Lung (tissue), 12 donors: Measurements from ENCODE around the gene LMX1B. TPM values are rescaled to one million over a fixed set of nuclear protein-coding genes. Genes with fewer than 3 reads are reported as not detected.

Experiments used
- ATAC-seq: fragments of 200-7000 bp; cut with Tn5 transposase; one replicate; pipeline ENCODE4 v1.9.1; 2020; ENCODE audit warnings: moderate number of reproducible peaks; ENCODE audit not compliant: insufficient read depth, low FRiP score
- DNase-seq, 3 donors: peaks; one replicate each; pipeline ENCODE4 v3.0.0-alpha.2; 2013 to 2017
- H3K27ac ChIP-seq, 2 donors: one replicate each; pipeline ENCODE4 v1.5.1; 2013; ENCODE audit warnings: mild to moderate bottlenecking in 2 of 2, moderate library complexity in 2 of 2, control low read depth in 1 of 2, inconsistent platforms in 1 of 2, low read depth in 1 of 2, low read length in 1 of 2
- H3K27me3 ChIP-seq, 3 donors: one replicate each; pipeline ENCODE4 v1.5.1; 2013; ENCODE audit warnings: low read length in 2 of 3; ENCODE audit not compliant: control insufficient read depth in 3 of 3, insufficient read depth in 3 of 3
- H3K36me3 ChIP-seq, 4 donors: one replicate each; pipeline ENCODE4 v1.5.1; 2013; ENCODE audit warnings: low read length in 4 of 4, mild to moderate bottlenecking in 1 of 4, moderate library complexity in 1 of 4; ENCODE audit not compliant: control insufficient read depth in 4 of 4, insufficient read depth in 4 of 4
- H3K4me1 ChIP-seq, 5 donors: one replicate each; pipeline ENCODE4 v1.5.1; 2013; ENCODE audit warnings: low read length in 5 of 5, mild to moderate bottlenecking in 2 of 5, moderate library complexity in 1 of 5; ENCODE audit not compliant: control insufficient read depth in 5 of 5, insufficient read depth in 5 of 5
- H3K4me3 ChIP-seq: one replicate; pipeline ENCODE4 v1.5.1; 2013; ENCODE audit warnings: mild to moderate bottlenecking, control low read depth, moderate library complexity
- H3K9ac ChIP-seq, 2 donors: one replicate each; pipeline ENCODE4 v1.5.1; 2013; ENCODE audit warnings: low read length in 2 of 2, control low read depth in 1 of 2; ENCODE audit not compliant: insufficient read depth in 1 of 2
- H3K9me3 ChIP-seq, 4 donors: one replicate each; pipeline ENCODE4 v1.5.1; 2013; ENCODE audit warnings: low read length in 3 of 4, mild to moderate bottlenecking in 1 of 4, moderate library complexity in 1 of 4; ENCODE audit not compliant: control insufficient read depth in 4 of 4, insufficient read depth in 3 of 4
- CTCF ChIP-seq: IDR thresholded peaks from 2 replicates; pipeline ENCODE4 v1.5.1; 2012; ENCODE audit warnings: mild to moderate bottlenecking; ENCODE audit errors: control extremely low read depth, extremely low read depth
- WGBS, 2 donors: extraction: QIAGEN DNeasy Blood & Tissue Kit; methylation state at CpG; one replicate each; pipeline ENCODE4 v1.1.7; 2013; 5-methylcytosine and 5-hydroxymethylcytosine counted together
- polyA plus RNA-seq, 2 donors: library from polyadenylated mRNA; stranded (reverse); fragments of 200-250 nt; gene quantifications; one replicate each; pipeline ENCODE4 v1.2.1, GENCODE V29; 2013
- total RNA-seq, 2 donors: library from RNA; depleted of rRNA in 1 of 2; stranded (reverse); fragments of >200 nt in 1 of 2; gene quantifications; one replicate each; pipeline ENCODE4 v1.2.1, GENCODE V29; 2014 to 2021
- donor health status: control.
- donor health status: control.
- donor health status: Bipolar disorder and iron deficiency.
- donor health status: healthy.
- donor health status: DM: yes; HTN: yes; CAD: no.

The LMX1B gene
- total and polyA plus RNA-seq, 4 donors: under 0.01 to 0.77 (median 0.10) TPM

GRCh38 chr9:126606483-126606870, 7.3 kb upstream of the LMX1B start:
- no peaks in the 10 kb centered on the region for H3K36me3 ChIP-seq
- no peak overlapping the region for H3K27ac ChIP-seq
- H3K27me3 ChIP-seq: peaks cover 5 to 37% (median 29%) of the 10 kb centered on the region in 3 donors
- WGBS, 2 donors: 53 to 55% methylated on average over 3 of the region's 3 CpGs
- H3K4me3 ChIP-seq: no peak overlapping the region
- no peak for DNase-seq
- ATAC-seq: no peak
- H3K9ac ChIP-seq: no peak overlapping the region
- H3K9me3 ChIP-seq: no peaks in the 10 kb centered on the region
- peaks cover 0 to 18% (median 0%) of the 10 kb centered on the region in 5 donors for H3K4me1 ChIP-seq
- TF ChIP-seq CTCF: no peak

- no peak overlapping the region for H3K4me3 ChIP-seq
- no peak overlapping the region for H3K27ac ChIP-seq
- 36 to 37% methylated on average over 1 of the region's 1 CpG for WGBS, 2 donors
- peaks cover 5 to 41% (median 33%) of the 10 kb centered on the region in 3 donors for H3K27me3 ChIP-seq
- DNase-seq: no peak
- no peak for ATAC-seq
- H3K36me3 ChIP-seq: no peaks in the 10 kb centered on the region
- H3K9me3 ChIP-seq: no peaks in the 10 kb centered on the region
- no peak for TF ChIP-seq CTCF
- H3K9ac ChIP-seq: no peak overlapping the region
- H3K4me1 ChIP-seq: peaks cover 0 to 21% (median 0%) of the 10 kb centered on the region in 5 donors
Observed at GRCh38 chr9:126607086-126607485, 6.6 kb upstream of the LMX1B start.

- no peak for ATAC-seq
- H3K36me3 ChIP-seq: no peaks in the 10 kb centered on the region
- H3K27ac ChIP-seq: no peak overlapping the region
- peaks cover 9 to 44% (median 38%) of the 10 kb centered on the region in 3 donors for H3K27me3 ChIP-seq
- no peak overlapping the region for H3K9ac ChIP-seq
- H3K4me3 ChIP-seq: no peak overlapping the region
- no peak for TF ChIP-seq CTCF
- H3K4me1 ChIP-seq: peaks cover 0 to 23% (median 0%) of the 10 kb centered on the region in 5 donors
- no peak for DNase-seq
- WGBS, 2 donors: 66 to 67% methylated on average over 7 of the region's 7 CpGs
- no peaks in the 10 kb centered on the region for H3K9me3 ChIP-seq
Observed at GRCh38 chr9:126607731-126608130, 6.0 kb upstream of the LMX1B start.

GRCh38 chr9:126608551-126608950, 5.2 kb upstream of the LMX1B start:
- 85 to 89% methylated on average over 8 of the region's 8 CpGs for WGBS, 2 donors
- no peaks in the 10 kb centered on the region for H3K9me3 ChIP-seq
- H3K27me3 ChIP-seq: peaks cover 9 to 47% (median 42%) of the 10 kb centered on the region in 3 donors
- H3K9ac ChIP-seq: no peak overlapping the region
- peaks cover 0 to 29% (median 0%) of the 10 kb centered on the region in 5 donors for H3K4me1 ChIP-seq
- TF ChIP-seq CTCF: no peak
- no peaks in the 10 kb centered on the region for H3K36me3 ChIP-seq
- ATAC-seq: no peak
- no peak overlapping the region for H3K27ac ChIP-seq
- no peak for DNase-seq
- no peak overlapping the region for H3K4me3 ChIP-seq
